H9 (cell line): Measurements from ENCODE around the gene C11orf91. TPM values are rescaled to one million over a fixed set of nuclear protein-coding genes. Genes with fewer than 3 reads are reported as not detected.

Source experiments
- DNase-seq: peaks from one replicate; pipeline ENCODE4 v3.0.0-alpha.2; 2017
- H2AFZ ChIP-seq: one replicate; pipeline ENCODE4 v1.6.1; 2013; ENCODE audit warnings: mild to moderate bottlenecking, low read length, control low read depth, moderate library complexity
- H2AK5ac ChIP-seq: 2 replicates; pipeline ENCODE4 v1.6.1; 2013; ENCODE audit warnings: low read length, control low read depth, mixed read lengths; ENCODE audit not compliant: insufficient read length
- H2BK120ac ChIP-seq: one replicate; pipeline ENCODE4 v1.6.1; 2013; ENCODE audit warnings: low read depth, mild to moderate bottlenecking, low read length, control low read depth, inconsistent platforms; ENCODE audit not compliant: poor library complexity, severe bottlenecking
- H2BK12ac ChIP-seq: 2 replicates; pipeline ENCODE4 v1.6.1; 2013; ENCODE audit warnings: low read length, control low read depth, mixed read lengths, low read depth; ENCODE audit not compliant: insufficient read length
- H2BK15ac ChIP-seq: 2 replicates; pipeline ENCODE4 v1.6.1; 2013; ENCODE audit warnings: low read depth, low read length, control low read depth
- H2BK20ac ChIP-seq: one replicate; pipeline ENCODE4 v1.6.1; 2013; ENCODE audit warnings: low read depth, mild to moderate bottlenecking, low read length, control low read depth, inconsistent platforms; ENCODE audit not compliant: poor library complexity, severe bottlenecking
- H2BK5ac ChIP-seq: 2 replicates; pipeline ENCODE4 v1.6.1; 2013; ENCODE audit warnings: low read length, control low read depth, mixed read lengths; ENCODE audit not compliant: insufficient read length
- H3K14ac ChIP-seq: 2 replicates; pipeline ENCODE4 v1.6.1; 2013; ENCODE audit warnings: low read length, control low read depth; ENCODE audit not compliant: insufficient read depth
- H3K18ac ChIP-seq: 2 replicates; pipeline ENCODE4 v1.6.1; 2013; ENCODE audit warnings: low read depth, mild to moderate bottlenecking, mixed read lengths, low read length, control low read depth; ENCODE audit not compliant: insufficient read length
- H3K23ac ChIP-seq: 2 replicates; pipeline ENCODE4 v1.6.1; 2013; ENCODE audit warnings: low read length, control low read depth, mixed read lengths, low read depth; ENCODE audit not compliant: insufficient read length
- H3K23me2 ChIP-seq: 2 replicates; pipeline ENCODE4 v1.6.1; 2013; ENCODE audit warnings: low read depth, mild to moderate bottlenecking, mixed read lengths, low read length, control low read depth; ENCODE audit not compliant: insufficient read length, poor library complexity, severe bottlenecking
- H3K27ac ChIP-seq: 2 replicates; pipeline ENCODE4 v1.5.1; 2013; ENCODE audit warnings: low read length, control low read depth, mixed read lengths, low read depth; ENCODE audit not compliant: insufficient read length
- H3K27me3 ChIP-seq: 2 replicates; pipeline ENCODE4 v1.6.1; 2013; ENCODE audit warnings: low read length, control low read depth, inconsistent platforms; ENCODE audit not compliant: insufficient read depth
- H3K4ac ChIP-seq: 2 replicates; pipeline ENCODE4 v1.6.1; 2013; ENCODE audit warnings: low read depth, mild to moderate bottlenecking, control low read depth, inconsistent platforms, low read length, moderate library complexity
- H3K4me1 ChIP-seq: 2 replicates; pipeline ENCODE4 v1.6.1; 2013; ENCODE audit warnings: low read length, control low read depth, inconsistent platforms; ENCODE audit not compliant: insufficient read depth
- H3K4me2 ChIP-seq: 2 replicates; pipeline ENCODE4 v1.6.1; 2013; ENCODE audit warnings: low read length, control low read depth, mixed read lengths; ENCODE audit not compliant: insufficient read length, insufficient read depth
- H3K56ac ChIP-seq: 2 replicates; pipeline ENCODE4 v1.6.1; 2013; ENCODE audit warnings: low read depth, mild to moderate bottlenecking, mixed read lengths, low read length, control low read depth; ENCODE audit not compliant: insufficient read length
- H3K79me1 ChIP-seq: 2 replicates; pipeline ENCODE4 v1.6.1; 2013; ENCODE audit warnings: low read depth, mild to moderate bottlenecking, moderate library complexity, low read length, control low read depth, inconsistent platforms; ENCODE audit not compliant: insufficient read depth, poor library complexity, severe bottlenecking
- H3K79me2 ChIP-seq: 2 replicates; pipeline ENCODE4 v1.6.1; 2013; ENCODE audit warnings: low read length, control low read depth, inconsistent platforms; ENCODE audit not compliant: insufficient read depth
- H3K9ac ChIP-seq: 2 replicates; pipeline ENCODE4 v1.6.1; 2013; ENCODE audit warnings: low read length, control low read depth, mixed read lengths; ENCODE audit not compliant: insufficient read length; ENCODE audit errors: extremely low read depth
- H3K9me3 ChIP-seq: one replicate; pipeline ENCODE4 v1.6.1; 2013; ENCODE audit warnings: low read depth, low read length, inconsistent platforms; ENCODE audit not compliant: control insufficient read depth
- H3T11ph ChIP-seq: one replicate; pipeline ENCODE4 v1.6.1; 2013; ENCODE audit warnings: mild to moderate bottlenecking, low read length, control low read depth, inconsistent platforms
- H4K20me1 ChIP-seq: one replicate; pipeline ENCODE4 v1.6.1; 2013; ENCODE audit not compliant: control insufficient read depth, insufficient read length, insufficient read depth
- H4K5ac ChIP-seq: 2 replicates; pipeline ENCODE4 v1.6.1; 2013; ENCODE audit warnings: low read depth, mild to moderate bottlenecking, mixed read lengths, low read length, control low read depth; ENCODE audit not compliant: insufficient read length
- H4K8ac ChIP-seq: replicated peaks from 2 replicates; pipeline ENCODE4 v1.6.1; 2013; ENCODE audit warnings: low read length, control low read depth, mixed read lengths, low read depth; ENCODE audit not compliant: insufficient read length
- H4K91ac ChIP-seq: 2 replicates; pipeline ENCODE4 v1.6.1; 2013; ENCODE audit warnings: low read depth, mild to moderate bottlenecking, moderate library complexity, mixed read lengths, low read length, control low read depth; ENCODE audit not compliant: insufficient read length
- H3K27ac Mint-ChIP-seq, 3 experiments: 2 replicates in 2 of 3; 3 replicates in 1 of 3; pipeline ENCODE4 v1.8.0; 2020 to 2021; ENCODE audit warnings: mixed read lengths in 3 of 3, mild to moderate bottlenecking in 1 of 3, moderate library complexity in 1 of 3
- H3K27me3 Mint-ChIP-seq: 2 replicates; pipeline ENCODE4 v1.8.0; 2021; ENCODE audit warnings: low read depth, mild to moderate bottlenecking, moderate library complexity, mixed read lengths
- H3K36me3 Mint-ChIP-seq, 3 experiments: 2 replicates in 2 of 3; 3 replicates in 1 of 3; pipeline ENCODE4 v1.8.0; 2020 to 2021; ENCODE audit warnings: low read depth in 3 of 3, mixed read lengths in 3 of 3; ENCODE audit not compliant: insufficient read depth in 1 of 3
- H3K4me1 Mint-ChIP-seq, 2 experiments: 2 replicates each; pipeline ENCODE4 v1.8.0; 2020; ENCODE audit warnings: mixed read lengths in 2 of 2
- H3K4me3 Mint-ChIP-seq, 2 experiments: 2 replicates in 1 of 2; 3 replicates in 1 of 2; pipeline ENCODE4 v1.8.0; 2020 to 2021; ENCODE audit warnings: mild to moderate bottlenecking in 2 of 2, mixed read lengths in 2 of 2, moderate library complexity in 1 of 2
- H3K9me3 Mint-ChIP-seq, 2 experiments: 2 replicates in 1 of 2; 3 replicates in 1 of 2; pipeline ENCODE4 v1.8.0; 2020; ENCODE audit warnings: mild to moderate bottlenecking in 2 of 2, mixed read lengths in 2 of 2, moderate library complexity in 1 of 2
- WGBS: extraction: QIAGEN DNeasy Blood & Tissue Kit; methylation state at CpG from one replicate; pipeline ENCODE4 v1.1.7; 2013; ENCODE audit warnings: missing lambda C conversion rate, low lambda C conversion rate, mixed read lengths; ENCODE audit not compliant: insufficient read length; ENCODE audit errors: extremely low coverage; 5-methylcytosine and 5-hydroxymethylcytosine counted together
- total RNA-seq: library from RNA; stranded (reverse); gene quantifications from 2 replicates; pipeline ENCODE4 v1.2.1, GENCODE V29; 2021
- TF ChIP-seq, protein P1 (sequence below): fragments of 200-600 bp; sonication (generic); conservative IDR thresholded peaks from 3 replicates; pipeline ENCODE4 v1.8.0; 2021; ENCODE audit warnings: antibody characterized with exemption, mild to moderate bottlenecking

C11orf91 gene
- total RNA-seq, 1 experiment from 2014 or later = not detected

DNA sequence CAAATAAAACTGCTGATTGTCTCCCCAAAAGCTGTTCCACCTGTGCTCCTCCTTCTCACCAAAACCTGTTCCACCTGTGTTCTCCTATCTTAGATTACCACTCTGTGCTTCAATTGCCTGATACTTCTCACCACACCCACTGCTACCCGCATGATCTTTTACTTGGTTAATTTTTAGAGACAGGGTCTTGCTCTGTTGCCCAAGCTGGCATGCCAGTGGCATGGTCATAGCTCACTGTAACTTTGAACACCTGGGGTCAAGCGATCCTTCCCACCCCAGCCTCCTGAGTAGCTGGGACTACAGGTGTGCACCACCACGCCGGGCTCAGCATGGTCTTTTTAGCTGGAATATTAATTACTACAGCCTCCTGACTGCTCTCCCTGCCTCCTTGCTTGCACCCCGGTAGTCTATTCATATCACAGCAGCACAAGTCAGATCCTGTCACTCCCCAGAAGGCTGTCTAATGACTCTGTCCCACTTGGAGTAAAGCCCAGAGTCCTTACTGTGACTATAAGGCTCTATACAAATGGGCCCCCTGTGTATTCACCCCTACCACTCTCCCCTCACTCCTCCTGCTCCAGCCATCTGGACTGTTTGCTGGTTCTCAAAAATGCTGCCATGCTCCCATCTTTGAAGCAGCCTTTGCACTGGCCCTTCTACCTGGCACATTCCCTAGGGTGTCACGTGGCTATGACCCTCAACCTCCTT lies 3.5 kb downstream of the C11orf91 start:
- peaks cover 41 to 48% of the 10 kb centered on the region in 2 experiments for H3K4me1 Mint-ChIP-seq
- H3K27me3 Mint-ChIP-seq = peaks cover 19% of the 10 kb centered on the region
- H3K9ac ChIP-seq = no peak overlapping the region
- no peaks in the 10 kb centered on the region for H3K79me1 ChIP-seq
- no peaks in the 10 kb centered on the region for H3K36me3 Mint-ChIP-seq
- no peak overlapping the region for H3K14ac ChIP-seq
- no peaks in the 10 kb centered on the region for H3K9me3 ChIP-seq
- TF ChIP-seq, protein P1, sequence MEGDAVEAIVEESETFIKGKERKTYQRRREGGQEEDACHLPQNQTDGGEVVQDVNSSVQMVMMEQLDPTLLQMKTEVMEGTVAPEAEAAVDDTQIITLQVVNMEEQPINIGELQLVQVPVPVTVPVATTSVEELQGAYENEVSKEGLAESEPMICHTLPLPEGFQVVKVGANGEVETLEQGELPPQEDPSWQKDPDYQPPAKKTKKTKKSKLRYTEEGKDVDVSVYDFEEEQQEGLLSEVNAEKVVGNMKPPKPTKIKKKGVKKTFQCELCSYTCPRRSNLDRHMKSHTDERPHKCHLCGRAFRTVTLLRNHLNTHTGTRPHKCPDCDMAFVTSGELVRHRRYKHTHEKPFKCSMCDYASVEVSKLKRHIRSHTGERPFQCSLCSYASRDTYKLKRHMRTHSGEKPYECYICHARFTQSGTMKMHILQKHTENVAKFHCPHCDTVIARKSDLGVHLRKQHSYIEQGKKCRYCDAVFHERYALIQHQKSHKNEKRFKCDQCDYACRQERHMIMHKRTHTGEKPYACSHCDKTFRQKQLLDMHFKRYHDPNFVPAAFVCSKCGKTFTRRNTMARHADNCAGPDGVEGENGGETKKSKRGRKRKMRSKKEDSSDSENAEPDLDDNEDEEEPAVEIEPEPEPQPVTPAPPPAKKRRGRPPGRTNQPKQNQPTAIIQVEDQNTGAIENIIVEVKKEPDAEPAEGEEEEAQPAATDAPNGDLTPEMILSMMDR = no peak
- no peak overlapping the region for H2AK5ac ChIP-seq
- no peaks in the 10 kb centered on the region for H4K20me1 ChIP-seq
- DNase-seq = no peak
- no peak overlapping the region for H2BK15ac ChIP-seq
- no peaks in the 10 kb centered on the region for H3K27me3 ChIP-seq
- H3K4me3 Mint-ChIP-seq = no peak overlapping the region
- no peak overlapping the region for H2BK120ac ChIP-seq
- H4K91ac ChIP-seq = no peak overlapping the region
- H3K79me2 ChIP-seq = no peaks in the 10 kb centered on the region
- no peak overlapping the region for H3K23ac ChIP-seq
- H3K23me2 ChIP-seq = peaks cover 5% of the 10 kb centered on the region
- H2BK20ac ChIP-seq = no peak overlapping the region
- no CpG with 5 or more reads among the region's 6 CpGs for WGBS
- no peak overlapping the region for H3T11ph ChIP-seq
- no peak overlapping the region for H2BK5ac ChIP-seq
- H3K4me1 ChIP-seq = peaks cover 5% of the 10 kb centered on the region; the same call in 1 of the 2 replicates
- no peak overlapping the region for H3K18ac ChIP-seq
- H3K4ac ChIP-seq = no peak overlapping the region
- H4K5ac ChIP-seq = no peak overlapping the region
- no peaks in the 10 kb centered on the region for H3K9me3 Mint-ChIP-seq
- no peak overlapping the region for H2AFZ ChIP-seq
- H4K8ac ChIP-seq = no peak overlapping the region
- no peak overlapping the region for H3K27ac Mint-ChIP-seq
- no peak overlapping the region for H3K4me2 ChIP-seq
- no peak overlapping the region for H2BK12ac ChIP-seq
- H3K27ac ChIP-seq = no peak overlapping the region
- H3K56ac ChIP-seq = no peak overlapping the region
